Keratinocyte (primary cell): Measurements from ENCODE around the gene CPEB3. TPM values are rescaled to one million over a fixed set of nuclear protein-coding genes. Genes with fewer than 3 reads are reported as not detected.

ENCODE experiments used
- DNase-seq: peaks from one replicate; pipeline ENCODE4 v3.0.0-alpha.2; 2011; ENCODE audit warnings: low read depth, missing footprints, low spot score
- FAIRE-seq: peaks from 2 replicates; lab custom pipeline; 2011; peaks lifted over from hg19 to GRCh38; lab: Jason Lieb, UNC
- H2AFZ ChIP-seq: 2 replicates; pipeline ENCODE4 v1.6.0; 2012; ENCODE audit warnings: low read length, control low read depth, inconsistent platforms; ENCODE audit not compliant: control insufficient read depth
- H3K27ac ChIP-seq: 2 replicates; pipeline ENCODE4 v1.5.1; 2011; ENCODE audit warnings: low read length; ENCODE audit not compliant: control insufficient read depth, insufficient read depth
- H3K27me3 ChIP-seq: 3 replicates; pipeline ENCODE4 v1.6.0; 2011; ENCODE audit warnings: low read length; ENCODE audit not compliant: control insufficient read depth, insufficient read depth; ENCODE audit errors: extremely low read depth
- H3K36me3 ChIP-seq, 2 experiments: 2 replicates in 1 of 2; 3 replicates in 1 of 2; pipeline ENCODE4 v1.5.1; 2011; ENCODE audit warnings: low read length in 2 of 2, mild to moderate bottlenecking in 1 of 2; ENCODE audit not compliant: control insufficient read depth in 2 of 2, insufficient read depth in 2 of 2; ENCODE audit errors: extremely low read depth in 1 of 2
- H3K4me1 ChIP-seq: 3 replicates; pipeline ENCODE4 v1.5.1; 2011; ENCODE audit warnings: low read length; ENCODE audit not compliant: control insufficient read depth, insufficient read depth; ENCODE audit errors: extremely low read depth
- H3K4me2 ChIP-seq: 3 replicates; pipeline ENCODE4 v1.6.0; 2011; ENCODE audit warnings: low read depth, low read length; ENCODE audit not compliant: control insufficient read depth, insufficient read depth; ENCODE audit errors: extremely low read depth
- H3K4me3 ChIP-seq, 3 experiments: fragments of 200-600 bp in 1 of 3; sonication (generic) in 1 of 3; 2 replicates in 2 of 3; 3 replicates in 1 of 3; pipeline ENCODE4 v1.5.1; 2011 to 2016; ENCODE audit warnings: low read length in 3 of 3, mild to moderate bottlenecking in 3 of 3, control low read depth in 2 of 3, inconsistent platforms in 1 of 3, low read depth in 1 of 3, mixed read lengths in 1 of 3, mixed run types in 1 of 3, moderate library complexity in 1 of 3; ENCODE audit not compliant: control insufficient read depth in 2 of 3, insufficient read depth in 2 of 3; ENCODE audit errors: extremely low read depth in 1 of 3
- H3K79me2 ChIP-seq: 2 replicates; pipeline ENCODE4 v1.6.0; 2012; ENCODE audit warnings: low read length; ENCODE audit not compliant: control insufficient read depth, insufficient read depth
- H3K9ac ChIP-seq: 3 replicates; pipeline ENCODE4 v1.6.0; 2011; ENCODE audit warnings: low read length; ENCODE audit not compliant: control insufficient read depth, insufficient read depth; ENCODE audit errors: extremely low read depth
- H3K9me1 ChIP-seq: 3 replicates; pipeline ENCODE4 v1.6.0; 2011; ENCODE audit warnings: low read length; ENCODE audit not compliant: control insufficient read depth, insufficient read depth; ENCODE audit errors: extremely low read depth
- H3K9me3 ChIP-seq: 2 replicates; pipeline ENCODE4 v1.5.1; 2012; ENCODE audit warnings: low read depth, low read length; ENCODE audit not compliant: control insufficient read depth
- H4K20me1 ChIP-seq: 3 replicates; pipeline ENCODE4 v1.6.0; 2011; ENCODE audit warnings: low read length; ENCODE audit not compliant: control insufficient read depth, insufficient read depth; ENCODE audit errors: extremely low read depth
- EZH2 ChIP-seq: IDR thresholded peaks from one replicate; pipeline ENCODE4 v1.6.1; 2012; ENCODE audit warnings: inconsistent platforms, mild to moderate bottlenecking, low read length, moderate library complexity
- dilution Hi-C: fragments of 300-500 bp; cut with MboI; formaldehyde crosslinking; loops from one replicate; pipeline ENCODE4 v1.7.0; 2020; ENCODE audit warnings: low sequenced_read_pairs; ENCODE audit not compliant: extremely low pct_ligation_motif_present
- polyA plus RNA-seq, 5 experiments: library from polyadenylated mRNA; depleted of rRNA in 3 of 5; stranded (reverse) in 3 of 5; stranded (forward) in 1 of 5; unstranded in 1 of 5; fragments of >200 nt; gene quantifications; 1 replicate in 1 of 5; 2 replicates in 3 of 5; 3 replicates in 1 of 5; pipeline versions ENCODE4 v1.2.1 to v1.2.3, GENCODE V29; 2011 to 2012; ENCODE audit warnings: missing spikeins in 2 of 5, low read depth in 1 of 5, low replicate concordance in 1 of 5
- TF ChIP-seq, protein P1 (sequence below), 3 experiments: IDR thresholded peaks in 1 of 3; conservative IDR thresholded peaks in 1 of 3; optimal IDR thresholded peaks in 1 of 3; 2 replicates in 2 of 3; 3 replicates in 1 of 3; pipeline versions ENCODE3 to v1.5.1; 2011; ENCODE audit warnings: low read length in 3 of 3, mild to moderate bottlenecking in 3 of 3, moderate library complexity in 2 of 3, control low read depth in 1 of 3, inconsistent platforms in 1 of 3; ENCODE audit not compliant: insufficient read depth in 2 of 3; ENCODE audit errors: extremely low read depth in 1 of 3

Gene CPEB3
- polyA plus RNA-seq, 1 donor (not counting 4 experiments of a cell fraction or from before 2014, with no cell fraction given): 0.47 TPM

DNA sequence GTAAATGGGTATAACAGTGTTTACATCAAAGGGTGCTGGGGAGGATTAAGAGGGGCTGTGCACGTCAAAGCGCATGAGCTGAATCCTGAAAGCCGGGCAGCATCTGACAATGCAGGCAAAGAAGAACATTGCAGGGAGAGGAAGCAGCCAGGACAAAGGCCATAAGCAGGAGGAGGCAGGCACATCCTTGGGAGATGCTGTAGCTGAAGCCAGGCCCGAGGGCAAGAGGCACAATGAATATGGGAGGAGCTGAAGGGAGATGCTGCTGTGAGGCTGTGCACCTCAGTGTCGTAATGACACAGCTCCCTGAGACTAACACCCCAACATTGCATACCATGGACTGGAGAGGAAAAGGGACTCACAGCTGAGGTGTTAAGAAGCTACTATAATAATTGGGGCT, 238.1 kb downstream of the CPEB3 start:
- FAIRE-seq (no peak), DNase-seq (no peak)
- dilution Hi-C loops: no loop called here

DNA sequence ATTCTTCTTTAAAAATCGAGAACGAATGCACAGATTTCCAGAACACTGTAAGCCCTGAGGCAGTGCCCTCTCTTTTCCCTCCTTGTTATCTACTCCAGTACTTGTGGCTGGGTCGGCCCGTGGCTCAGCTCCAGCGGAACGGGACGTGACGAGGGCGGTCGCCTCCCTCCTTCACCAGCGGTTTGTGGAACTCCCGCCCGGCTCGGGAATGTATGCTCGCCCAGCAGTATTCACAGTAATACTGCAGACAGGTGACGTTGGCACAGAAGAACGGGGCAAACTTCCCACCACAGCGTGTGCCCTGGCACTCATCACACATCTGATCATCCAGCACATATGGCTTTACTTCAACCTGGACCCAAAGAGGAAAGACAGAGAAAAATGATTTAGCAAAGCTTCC, 238.8 kb downstream of the CPEB3 start:
- H2AFZ ChIP-seq: no peak overlapping the region
- H3K4me2 ChIP-seq: no peak overlapping the region
- no peaks in the 10 kb centered on the region for H3K4me1 ChIP-seq
- H3K9me1 ChIP-seq: no peaks in the 10 kb centered on the region
- peaks cover 0 to 2% of the 10 kb centered on the region in 2 experiments for H3K36me3 ChIP-seq
- no peak overlapping the region for H3K4me3 ChIP-seq
- dilution Hi-C loops: no loop called here
- no peaks in the 10 kb centered on the region for H3K79me2 ChIP-seq
- no peak overlapping the region for H3K9ac ChIP-seq
- FAIRE-seq (no peak), DNase-seq (no peak)
- H3K27ac ChIP-seq: no peak overlapping the region
- H3K9me3 ChIP-seq: no peaks in the 10 kb centered on the region
- TF ChIP-seq EZH2: no peak
- TF ChIP-seq, protein P1, sequence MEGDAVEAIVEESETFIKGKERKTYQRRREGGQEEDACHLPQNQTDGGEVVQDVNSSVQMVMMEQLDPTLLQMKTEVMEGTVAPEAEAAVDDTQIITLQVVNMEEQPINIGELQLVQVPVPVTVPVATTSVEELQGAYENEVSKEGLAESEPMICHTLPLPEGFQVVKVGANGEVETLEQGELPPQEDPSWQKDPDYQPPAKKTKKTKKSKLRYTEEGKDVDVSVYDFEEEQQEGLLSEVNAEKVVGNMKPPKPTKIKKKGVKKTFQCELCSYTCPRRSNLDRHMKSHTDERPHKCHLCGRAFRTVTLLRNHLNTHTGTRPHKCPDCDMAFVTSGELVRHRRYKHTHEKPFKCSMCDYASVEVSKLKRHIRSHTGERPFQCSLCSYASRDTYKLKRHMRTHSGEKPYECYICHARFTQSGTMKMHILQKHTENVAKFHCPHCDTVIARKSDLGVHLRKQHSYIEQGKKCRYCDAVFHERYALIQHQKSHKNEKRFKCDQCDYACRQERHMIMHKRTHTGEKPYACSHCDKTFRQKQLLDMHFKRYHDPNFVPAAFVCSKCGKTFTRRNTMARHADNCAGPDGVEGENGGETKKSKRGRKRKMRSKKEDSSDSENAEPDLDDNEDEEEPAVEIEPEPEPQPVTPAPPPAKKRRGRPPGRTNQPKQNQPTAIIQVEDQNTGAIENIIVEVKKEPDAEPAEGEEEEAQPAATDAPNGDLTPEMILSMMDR (optimal IDR thresholded peaks at IDR 0.05 in 1 of 3, IDR thresholded peaks at IDR 0.05 in 1 of 3, conservative IDR thresholded peaks at IDR 0.05 in 1 of 3; ENCODE audit: extremely low read depth in 1 of 3, insufficient read depth in 2 of 3, low read length in 3 of 3): no peak
- H3K27me3 ChIP-seq: no peaks in the 10 kb centered on the region
- no peaks in the 10 kb centered on the region for H4K20me1 ChIP-seq

More for the DNA sequence above, 238.1 kb downstream of the CPEB3 start:
- H3K79me2 ChIP-seq: no peaks in the 10 kb centered on the region
- TF ChIP-seq, protein P1 (optimal IDR thresholded peaks at IDR 0.05 in 1 of 3, IDR thresholded peaks at IDR 0.05 in 1 of 3, conservative IDR thresholded peaks at IDR 0.05 in 1 of 3; ENCODE audit: extremely low read depth in 1 of 3, insufficient read depth in 2 of 3, low read length in 3 of 3): no peak
- no peak for TF ChIP-seq EZH2
- peaks cover 0 to 2% of the 10 kb centered on the region in 2 experiments for H3K36me3 ChIP-seq
- no peak overlapping the region for H2AFZ ChIP-seq
- H3K4me3 ChIP-seq: no peak overlapping the region
- no peak overlapping the region for H3K27ac ChIP-seq
- H3K27me3 ChIP-seq: no peaks in the 10 kb centered on the region
- H3K9me3 ChIP-seq: no peaks in the 10 kb centered on the region
- no peaks in the 10 kb centered on the region for H4K20me1 ChIP-seq
- H3K9ac ChIP-seq: no peak overlapping the region
- no peaks in the 10 kb centered on the region for H3K4me1 ChIP-seq
- H3K9me1 ChIP-seq: no peaks in the 10 kb centered on the region
- no peak overlapping the region for H3K4me2 ChIP-seq
